Upper lobe of right lung (tissue), 1 donor: ENCODE measurements around the gene BNIPL. TPM values are rescaled to one million over a fixed set of nuclear protein-coding genes. Genes with fewer than 3 reads are reported as not detected.

Experiments used
- ATAC-seq: fragments of 200-7000 bp; cut with Tn5 transposase; one replicate; pipeline ENCODE4 v1.9.1; 2020; ENCODE audit warnings: mild to moderate bottlenecking, moderate library complexity
- DNase-seq: peaks from one replicate; pipeline ENCODE4 v3.0.0-alpha.2; 2020
- H3K27ac ChIP-seq: fragments of 200-600 bp; one replicate; pipeline ENCODE4 v1.8.0; 2022
- H3K27me3 ChIP-seq: fragments of 200-600 bp; one replicate; pipeline ENCODE4 v1.8.0; 2022; ENCODE audit warnings: mild to moderate bottlenecking
- H3K36me3 ChIP-seq: fragments of 200-600 bp; one replicate; pipeline ENCODE4 v1.8.0; 2022
- H3K4me1 ChIP-seq: fragments of 200-600 bp; one replicate; pipeline ENCODE4 v1.8.0; 2022
- H3K4me3 ChIP-seq: fragments of 200-600 bp; one replicate; pipeline ENCODE4 v1.8.0; 2022; ENCODE audit warnings: mild to moderate bottlenecking
- H3K9me3 ChIP-seq: fragments of 200-600 bp; one replicate; pipeline ENCODE4 v1.8.0; 2022
- intact Hi-C: fragments of 100-400 bp; cut with DNase I; formaldehyde crosslinking; loops from one replicate; pipeline ENCODE4 v1.11.0; 2022
- total RNA-seq: library from RNA; stranded (reverse); fragmentation: NEBNext Ultra II Directional; extraction: Animal tissue kit (Norgen Biotek cat#: 25700); gene quantifications from one replicate; pipeline ENCODE4 v1.2.1, GENCODE V29; 2021
- TF ChIP-seq, protein P1 (sequence below): fragments of 200-600 bp; IDR thresholded peaks from one replicate; pipeline ENCODE4 v1.8.0; 2022; ENCODE audit warnings: antibody characterized with exemption
- donor health status: DM: no; HTN: yes; CAD: no; lungs with severe emphysema.

Gene BNIPL
- total RNA-seq, 1 donor from 2014 or later = 5.2 TPM

DNA sequence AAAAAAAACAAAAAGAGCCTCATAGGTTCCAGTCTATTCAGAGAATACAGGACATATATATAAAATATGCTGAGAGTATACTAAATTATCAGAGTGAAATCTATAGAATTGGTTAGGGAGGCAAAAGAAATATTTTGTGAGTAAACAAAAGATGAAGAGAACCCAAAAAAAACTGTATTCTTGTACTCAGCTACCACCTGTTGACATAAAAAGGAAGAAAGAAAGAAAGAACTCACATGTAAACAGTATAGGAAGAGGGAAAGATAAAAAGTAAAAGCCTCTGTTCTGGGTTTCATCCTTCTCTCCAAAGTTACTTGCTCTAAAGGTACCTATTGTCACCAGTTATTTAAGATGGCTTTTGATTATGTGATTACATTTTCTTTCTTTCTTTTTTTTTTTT is 9.9 kb upstream of the BNIPL start:
- H3K9me3 ChIP-seq = no peaks in the 10 kb centered on the region
- H3K27ac ChIP-seq = no peak overlapping the region
- no peaks in the 10 kb centered on the region for H3K4me1 ChIP-seq
- no peaks in the 10 kb centered on the region for H3K27me3 ChIP-seq
- TF ChIP-seq, protein P1, sequence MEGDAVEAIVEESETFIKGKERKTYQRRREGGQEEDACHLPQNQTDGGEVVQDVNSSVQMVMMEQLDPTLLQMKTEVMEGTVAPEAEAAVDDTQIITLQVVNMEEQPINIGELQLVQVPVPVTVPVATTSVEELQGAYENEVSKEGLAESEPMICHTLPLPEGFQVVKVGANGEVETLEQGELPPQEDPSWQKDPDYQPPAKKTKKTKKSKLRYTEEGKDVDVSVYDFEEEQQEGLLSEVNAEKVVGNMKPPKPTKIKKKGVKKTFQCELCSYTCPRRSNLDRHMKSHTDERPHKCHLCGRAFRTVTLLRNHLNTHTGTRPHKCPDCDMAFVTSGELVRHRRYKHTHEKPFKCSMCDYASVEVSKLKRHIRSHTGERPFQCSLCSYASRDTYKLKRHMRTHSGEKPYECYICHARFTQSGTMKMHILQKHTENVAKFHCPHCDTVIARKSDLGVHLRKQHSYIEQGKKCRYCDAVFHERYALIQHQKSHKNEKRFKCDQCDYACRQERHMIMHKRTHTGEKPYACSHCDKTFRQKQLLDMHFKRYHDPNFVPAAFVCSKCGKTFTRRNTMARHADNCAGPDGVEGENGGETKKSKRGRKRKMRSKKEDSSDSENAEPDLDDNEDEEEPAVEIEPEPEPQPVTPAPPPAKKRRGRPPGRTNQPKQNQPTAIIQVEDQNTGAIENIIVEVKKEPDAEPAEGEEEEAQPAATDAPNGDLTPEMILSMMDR = no peak
- peaks cover 62% of the 10 kb centered on the region for H3K36me3 ChIP-seq
- no peak overlapping the region for H3K4me3 ChIP-seq
- intact Hi-C loops = no loop called here
- DNase-seq (no peak), ATAC-seq (no peak)

DNA sequence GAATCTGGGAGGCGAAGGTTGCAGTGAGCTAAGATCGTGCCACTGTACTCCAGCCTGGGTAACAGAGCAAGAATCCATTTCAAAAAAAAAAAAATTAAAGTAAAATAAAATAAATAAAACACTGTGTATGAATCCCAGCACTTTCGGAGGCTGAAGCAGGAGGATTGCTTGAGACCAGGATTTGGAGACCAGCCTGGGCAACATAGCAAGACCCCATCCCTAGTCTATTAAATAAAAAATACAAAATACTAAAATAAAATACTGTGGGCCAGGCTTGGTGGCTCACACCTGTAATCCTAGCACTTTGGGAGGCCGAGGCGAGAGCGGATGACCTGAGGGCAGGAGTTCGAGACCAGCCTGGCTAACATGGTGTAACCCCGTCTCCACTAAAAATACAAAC is 4.2 kb upstream of the BNIPL start:
- ATAC-seq (no peak), DNase-seq (no peak)
- Histone ChIP-seq H3K27me3 (no peaks in the 10 kb centered on the region), H3K9me3 (no peaks in the 10 kb centered on the region), H3K4me1 (no peaks in the 10 kb centered on the region), H3K27ac (no peak overlapping the region), H3K36me3 (peaks cover 75% of the 10 kb centered on the region), H3K4me3 (no peak overlapping the region)
- intact Hi-C loops = no loop called here
- TF ChIP-seq, protein P1 = no peak

DNA sequence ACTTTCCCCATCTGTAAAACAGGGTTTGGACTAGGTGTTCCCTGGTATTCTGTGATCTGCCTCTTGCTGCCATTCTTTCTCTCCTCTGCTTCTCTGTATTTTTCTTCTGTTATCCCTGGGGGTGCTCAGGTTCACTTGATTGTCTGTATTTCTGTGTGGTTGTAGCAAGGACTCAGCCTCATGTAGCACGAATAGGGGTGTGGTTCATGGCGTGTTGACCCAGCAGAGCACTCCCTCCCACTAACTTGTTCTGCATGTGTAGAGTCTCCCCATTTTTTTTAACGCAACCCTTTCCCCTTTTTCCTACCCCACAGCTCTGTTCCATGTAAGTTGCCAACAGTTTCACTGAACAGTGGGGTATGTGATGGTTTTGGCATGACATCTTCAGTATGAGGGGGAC is 1.2 kb upstream of the BNIPL start:
- peaks cover 46% of the 10 kb centered on the region for H3K36me3 ChIP-seq
- intact Hi-C loops = no loop called here
- no peaks in the 10 kb centered on the region for H3K4me1 ChIP-seq
- H3K4me3 ChIP-seq = no peak overlapping the region
- no peaks in the 10 kb centered on the region for H3K9me3 ChIP-seq
- no peak for DNase-seq
- TF ChIP-seq, protein P1 = no peak
- no peaks in the 10 kb centered on the region for H3K27me3 ChIP-seq
- no peak for ATAC-seq
- H3K27ac ChIP-seq = no peak overlapping the region

DNA sequence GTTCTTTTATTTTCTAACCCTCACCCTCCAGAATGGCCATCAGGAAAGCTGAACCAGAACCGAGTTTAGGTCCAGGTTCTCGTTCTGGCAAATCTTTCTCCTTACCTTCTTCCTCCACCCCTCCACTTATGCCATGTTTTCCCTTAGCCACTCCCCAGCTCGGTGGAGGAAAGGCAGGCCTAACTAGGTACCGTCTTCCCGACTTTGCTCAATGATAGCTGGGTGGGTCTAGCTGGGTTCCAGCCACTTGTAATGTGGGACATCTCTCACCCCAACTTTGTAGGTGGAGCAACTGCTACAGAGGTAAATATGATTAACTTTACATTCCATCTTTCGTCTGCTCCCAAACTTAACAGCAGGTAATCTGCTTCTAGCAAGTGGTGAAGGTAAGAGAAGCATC is 646 bp downstream of the BNIPL start:
- H3K27me3 ChIP-seq = no peaks in the 10 kb centered on the region
- DNase-seq = no peak
- ATAC-seq = no peak
- peaks cover 29% of the 10 kb centered on the region for H3K36me3 ChIP-seq
- no peak overlapping the region for H3K4me3 ChIP-seq
- H3K4me1 ChIP-seq = no peaks in the 10 kb centered on the region
- TF ChIP-seq, protein P1 = no peak
- peak overlapping the region; percentile 42 for H3K27ac ChIP-seq
- intact Hi-C loops = no loop called here
- no peaks in the 10 kb centered on the region for H3K9me3 ChIP-seq

DNA sequence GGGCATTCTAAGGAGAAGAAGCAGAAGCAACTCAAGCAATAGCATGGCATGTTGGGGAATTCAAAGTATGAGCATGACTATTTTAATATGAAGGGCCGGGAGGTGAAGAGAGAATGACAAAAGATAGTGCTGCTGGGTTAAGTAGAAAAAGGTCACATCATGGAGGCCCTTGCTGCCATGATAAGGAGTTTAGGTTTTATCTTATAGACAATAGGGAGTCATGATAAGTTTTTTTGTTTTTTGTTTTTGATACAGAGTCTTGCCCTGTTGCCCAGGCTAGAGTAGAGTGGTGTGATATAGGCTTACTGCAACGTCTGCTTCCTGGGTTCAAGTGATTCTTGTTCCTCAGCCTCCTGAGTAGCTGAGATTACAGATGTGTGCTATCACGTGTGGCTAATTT is 3.1 kb downstream of the BNIPL start:
- DNase-seq (no peak), ATAC-seq (no peak)
- Histone ChIP-seq H3K4me3 (no peak overlapping the region), H3K27me3 (no peaks in the 10 kb centered on the region), H3K9me3 (no peaks in the 10 kb centered on the region), H3K4me1 (no peaks in the 10 kb centered on the region), H3K36me3 (peaks cover 9% of the 10 kb centered on the region), H3K27ac (no peak overlapping the region)
- TF ChIP-seq, protein P1 = no peak
- intact Hi-C loops = no loop called here

DNA sequence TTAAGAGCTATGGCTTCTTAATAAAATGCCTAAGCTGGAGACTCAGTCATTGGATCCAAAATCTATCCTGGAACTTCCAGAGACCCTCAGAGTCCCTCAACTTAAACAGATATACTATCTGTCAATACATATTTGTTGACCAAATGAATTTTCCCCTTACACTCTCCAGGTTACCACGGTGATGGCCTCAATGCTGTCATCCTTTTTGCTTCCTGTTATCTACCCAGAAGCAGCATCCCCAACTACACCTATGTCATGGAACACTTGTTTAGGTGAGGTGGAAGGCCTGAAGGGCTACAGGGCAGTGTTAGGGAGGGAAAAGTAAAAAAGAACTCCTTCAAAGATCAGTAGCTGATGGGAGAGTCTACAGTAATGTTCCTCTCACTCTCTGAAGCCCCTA is 6.8 kb downstream of the BNIPL start:
- Histone ChIP-seq H3K9me3 (no peaks in the 10 kb centered on the region), H3K27ac (no peak overlapping the region), H3K4me1 (peaks cover 8% of the 10 kb centered on the region), H3K27me3 (no peaks in the 10 kb centered on the region), H3K36me3 (no peaks in the 10 kb centered on the region), H3K4me3 (no peak overlapping the region)
- intact Hi-C loops = no loop called here
- TF ChIP-seq, protein P1 = no peak
- DNase-seq (no peak), ATAC-seq (no peak)
